T-helper 9 cell (primary cell): ENCODE measurements around the gene HRH4.

Experiments
- DNase-seq: peaks from one replicate; pipeline ENCODE4 v3.0.0-alpha.2; 2020
- total RNA-seq, 2 donors: gene quantifications; one replicate each; lab custom pipeline; 2026; lab: John Stamatoyannopoulos, UW

The HRH4 gene, protein sequence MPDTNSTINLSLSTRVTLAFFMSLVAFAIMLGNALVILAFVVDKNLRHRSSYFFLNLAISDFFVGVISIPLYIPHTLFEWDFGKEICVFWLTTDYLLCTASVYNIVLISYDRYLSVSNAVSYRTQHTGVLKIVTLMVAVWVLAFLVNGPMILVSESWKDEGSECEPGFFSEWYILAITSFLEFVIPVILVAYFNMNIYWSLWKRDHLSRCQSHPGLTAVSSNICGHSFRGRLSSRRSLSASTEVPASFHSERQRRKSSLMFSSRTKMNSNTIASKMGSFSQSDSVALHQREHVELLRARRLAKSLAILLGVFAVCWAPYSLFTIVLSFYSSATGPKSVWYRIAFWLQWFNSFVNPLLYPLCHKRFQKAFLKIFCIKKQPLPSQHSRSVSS
- 0.72 to 1.7 reads per million in 2 donors for total RNA-seq

DNA sequence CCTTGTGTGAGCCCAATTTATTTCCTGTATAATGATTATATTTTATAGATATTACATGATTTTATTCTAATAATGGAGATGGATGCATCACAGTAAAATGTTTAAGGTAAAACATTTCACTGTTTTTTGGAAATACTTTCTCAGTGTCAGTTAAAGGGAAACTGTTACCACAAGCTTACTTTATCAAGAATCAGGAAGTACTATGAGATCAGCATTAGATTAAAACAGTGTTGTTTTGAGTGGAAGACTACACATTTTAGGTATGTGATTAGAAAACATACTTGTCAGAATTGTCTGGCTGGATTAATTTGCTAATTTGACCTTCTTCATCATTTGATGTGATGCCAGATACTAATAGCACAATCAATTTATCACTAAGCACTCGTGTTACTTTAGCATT, at the start of gene HRH4:
Gene HRH4, plus strand, starts transcription at position 250 of the 400 bp plus-strand sequence. Its CDS starts 92 bp downstream, at position 342.
- no peak for DNase-seq

DNA sequence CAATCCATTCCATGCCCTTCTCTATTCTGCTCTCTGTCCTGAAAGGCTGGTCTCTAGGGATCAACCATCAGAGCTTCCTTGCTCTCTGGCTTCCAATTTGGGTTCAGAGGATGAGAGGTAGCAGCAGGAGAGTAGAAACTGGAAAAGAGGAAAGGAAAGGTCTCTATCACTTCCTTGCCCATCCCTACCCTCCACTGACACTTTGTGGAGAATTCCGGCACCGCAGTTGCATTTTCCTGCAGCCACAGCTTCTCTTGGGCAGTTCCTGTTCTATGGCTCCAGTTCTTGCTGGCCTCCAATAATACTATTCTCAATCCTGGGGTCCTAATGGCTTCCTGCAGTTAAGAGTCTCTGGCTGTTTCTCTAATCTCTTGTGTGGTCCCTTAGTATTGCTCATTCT, 47.3 kb upstream of the HRH4 start:
- no peak for DNase-seq

DNA sequence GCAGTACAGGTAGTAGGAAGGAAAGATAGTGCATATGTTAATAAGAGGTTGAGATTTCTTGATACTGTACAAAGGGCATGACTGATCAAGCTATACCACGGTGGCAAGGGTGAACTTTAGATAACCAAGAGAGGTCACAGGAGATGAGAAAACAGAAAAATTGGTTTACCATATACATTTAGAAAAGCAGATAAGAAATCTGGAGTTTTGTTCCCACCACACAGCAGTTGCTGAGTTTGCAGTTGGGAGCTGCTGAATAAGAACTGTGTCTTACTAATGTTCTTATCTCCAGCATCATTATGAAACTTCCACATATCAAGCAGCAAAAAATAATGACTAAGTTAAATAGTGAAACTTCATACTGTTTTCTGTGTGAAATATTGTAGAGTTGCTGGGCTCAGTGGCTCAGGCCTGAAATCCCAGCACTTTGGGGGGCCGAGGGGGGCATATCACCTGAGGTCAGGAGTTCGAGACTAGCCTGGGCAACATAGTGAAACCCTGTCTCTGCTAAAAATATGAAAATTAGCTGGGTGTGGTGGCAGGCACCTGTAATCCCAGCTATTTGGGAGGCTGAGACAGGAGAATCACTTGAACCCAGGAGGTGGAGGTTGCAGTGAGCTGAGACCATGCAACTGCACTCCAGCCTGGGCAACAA, 46.0 kb upstream of the HRH4 start:
- DNase-seq: no peak

DNA sequence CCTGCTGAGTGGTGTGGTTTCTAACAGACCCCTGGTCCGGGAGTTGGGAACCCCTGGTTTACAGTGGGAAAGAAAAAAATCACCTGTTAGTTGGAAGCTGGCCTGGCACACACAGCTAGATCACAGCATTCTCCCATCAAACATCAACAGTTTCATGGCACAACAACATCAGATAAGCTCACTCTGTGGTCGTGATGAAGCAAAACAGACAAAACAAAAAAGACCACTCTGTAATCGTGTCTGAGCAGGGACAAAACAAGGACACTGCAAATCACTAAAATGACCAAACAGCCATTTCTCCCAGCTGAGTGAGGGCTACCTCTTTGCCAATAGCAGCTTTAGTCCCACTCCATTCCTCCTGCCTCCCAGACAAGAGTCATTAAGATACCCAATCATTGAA, 43.0 kb upstream of the HRH4 start:
- no peak for DNase-seq

DNA sequence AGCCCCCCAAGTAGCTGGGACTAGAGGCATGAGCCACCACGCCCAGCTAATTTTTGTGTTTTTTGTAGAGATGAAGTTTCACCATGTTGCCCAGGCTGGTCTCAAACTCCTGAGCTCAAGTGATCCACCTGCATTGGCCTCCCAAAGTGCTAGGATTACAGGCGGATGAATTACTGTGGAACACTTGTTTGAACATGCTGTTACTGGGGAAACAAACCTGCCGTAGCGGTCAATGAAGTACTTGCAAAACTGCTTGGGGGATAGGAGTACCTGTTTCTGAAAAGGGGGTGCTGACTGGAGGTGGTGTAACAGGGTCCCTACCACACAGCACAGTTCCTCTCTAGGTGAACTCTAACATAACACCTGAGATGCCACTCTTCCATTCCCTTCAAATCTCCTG, 39.9 kb upstream of the HRH4 start:
- DNase-seq: no peak

DNA sequence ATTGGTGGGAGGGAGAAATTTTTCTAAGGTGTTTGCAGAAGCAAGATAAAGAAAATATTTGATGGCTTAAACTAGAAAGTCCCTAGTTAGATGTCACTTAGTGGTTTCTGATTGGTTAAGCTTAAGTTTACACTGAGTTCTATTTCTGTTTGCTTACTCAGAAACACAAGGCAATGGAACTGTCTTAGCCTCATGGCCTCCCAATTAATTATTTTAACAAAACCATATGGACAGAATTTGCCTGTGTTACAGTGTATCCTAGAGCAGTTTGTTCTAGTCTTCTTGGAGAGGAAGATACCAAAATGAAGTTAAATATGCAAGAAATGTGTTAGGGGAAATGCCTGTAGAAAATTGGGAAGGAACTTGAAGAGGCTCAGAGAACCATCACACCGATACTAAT, 38.6 kb upstream of the HRH4 start:
- no peak for DNase-seq

DNA sequence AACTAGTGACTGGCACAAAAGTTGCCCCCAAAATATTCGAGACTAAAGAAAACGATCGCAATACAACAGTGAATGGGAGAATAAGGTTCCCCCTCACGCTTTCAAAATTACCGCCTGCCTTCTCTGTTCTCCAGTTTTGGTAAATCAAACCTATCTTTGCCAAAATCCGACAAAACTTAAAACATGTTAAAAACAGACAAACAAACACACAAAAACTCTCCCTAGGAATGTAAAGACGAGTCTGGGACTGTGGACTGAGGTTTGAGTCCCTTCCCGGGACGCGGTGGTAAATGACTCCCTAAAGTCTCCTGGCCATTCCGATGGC, 34.4 kb upstream of the HRH4 start:
- no peak for DNase-seq

DNA sequence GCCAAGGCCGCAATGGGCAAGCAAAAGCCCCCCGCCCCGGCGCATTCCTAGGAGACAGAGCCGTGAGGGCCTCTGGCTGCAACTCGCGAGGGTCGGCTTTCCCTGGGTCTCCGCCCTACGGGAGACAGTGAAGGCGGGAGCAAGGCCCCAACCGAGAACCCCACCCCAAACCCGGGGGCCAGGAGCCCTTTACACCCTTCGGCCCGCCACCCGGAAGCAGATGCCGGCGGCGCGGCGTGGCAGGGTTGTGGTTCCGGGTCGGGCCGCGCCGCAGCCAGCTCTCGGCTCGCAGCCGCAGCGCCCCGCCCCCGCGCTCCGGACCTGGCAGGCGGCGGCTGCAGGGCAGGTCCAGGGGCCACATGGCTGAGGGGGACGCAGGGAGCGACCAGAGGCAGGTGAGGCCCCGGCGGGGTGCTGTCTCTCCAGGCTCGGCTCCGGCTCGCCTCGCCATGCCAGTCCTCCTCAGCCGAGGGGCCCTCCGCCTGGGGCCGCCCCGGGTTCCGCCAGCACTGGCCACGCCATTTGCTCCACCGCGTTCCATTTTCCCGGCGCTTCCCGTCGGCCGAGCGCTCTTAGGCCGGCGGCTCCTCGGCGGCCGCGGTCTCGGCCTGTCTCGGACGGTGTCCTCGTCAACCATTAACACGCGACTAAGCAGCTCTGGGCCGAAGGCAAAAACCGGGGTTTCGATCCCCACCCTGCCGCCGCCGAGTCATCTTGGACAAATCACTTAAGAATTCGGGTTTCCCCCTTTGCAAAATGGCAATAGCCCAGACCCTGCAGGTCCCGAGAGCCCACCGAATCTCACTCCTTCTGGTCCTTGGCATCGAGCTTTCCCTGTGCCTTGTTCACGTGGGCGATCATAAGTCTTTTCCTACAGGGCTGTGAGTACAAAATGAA, 33.8 kb upstream of the HRH4 start, which contains the start of gene IMPACT:
Gene IMPACT, plus strand, starts transcription at position 273 of the 897 bp plus-strand sequence. Its CDS starts 87 bp downstream, at position 360.
- DNase-seq: peak; percentile 65

DNA sequence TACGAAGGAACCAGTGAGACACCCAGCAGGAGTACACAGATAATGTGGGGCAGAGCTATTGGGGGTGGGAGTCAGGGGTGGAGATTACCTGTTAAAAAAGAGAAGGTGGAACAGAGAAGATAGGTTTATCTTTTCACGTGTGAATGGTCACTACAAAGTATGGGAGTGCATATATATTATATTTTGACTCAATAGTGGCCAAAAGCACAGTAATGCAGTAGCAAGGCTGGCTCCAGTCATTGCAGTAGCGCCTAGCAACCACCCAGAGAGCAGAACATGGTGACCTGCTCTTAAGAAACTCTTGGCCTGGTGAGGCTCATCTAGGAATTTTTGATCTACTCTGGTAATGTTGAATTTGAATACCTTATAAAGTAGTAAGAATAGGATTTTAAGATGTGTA, 33.0 kb upstream of the HRH4 start:
- DNase-seq: no peak

DNA sequence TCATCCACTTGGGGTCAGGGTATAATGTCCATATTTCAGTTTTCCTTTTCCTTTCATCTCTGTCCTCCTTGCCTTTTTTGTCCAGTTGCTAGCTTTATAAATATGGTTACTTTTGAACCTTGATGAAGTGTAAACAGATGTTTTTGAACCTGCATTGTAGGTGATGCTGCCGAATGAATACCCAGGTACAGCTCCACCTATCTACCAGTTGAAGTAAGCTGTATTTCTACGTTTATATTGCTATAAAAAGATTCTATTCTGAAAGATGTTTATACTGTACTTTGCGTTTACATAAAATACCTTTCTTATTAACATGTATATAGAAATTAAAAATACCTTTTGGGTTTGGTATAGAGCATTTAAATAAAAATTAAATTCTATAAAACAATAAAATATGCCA, 31.7 kb upstream of the HRH4 start:
- DNase-seq: no peak

DNA sequence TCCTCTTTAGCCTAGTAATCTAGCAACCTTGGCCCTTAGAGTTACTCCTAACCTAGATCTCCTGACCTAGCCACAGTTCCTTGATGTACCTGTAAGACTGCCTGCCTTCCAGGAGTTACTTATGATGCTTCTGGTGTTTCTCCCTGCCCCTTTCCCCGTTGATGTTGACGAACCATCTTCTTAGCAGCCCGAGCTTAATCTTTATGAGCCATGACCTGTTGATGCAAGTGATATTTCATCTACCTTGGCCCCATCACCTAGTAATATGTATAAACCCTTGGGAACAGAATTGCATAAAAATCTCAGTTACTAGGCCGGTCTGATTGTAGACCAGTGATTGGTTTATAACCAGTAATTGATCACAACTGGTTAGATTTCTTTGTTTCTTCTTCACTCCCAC, 31.2 kb upstream of the HRH4 start:
- no peak for DNase-seq

DNA sequence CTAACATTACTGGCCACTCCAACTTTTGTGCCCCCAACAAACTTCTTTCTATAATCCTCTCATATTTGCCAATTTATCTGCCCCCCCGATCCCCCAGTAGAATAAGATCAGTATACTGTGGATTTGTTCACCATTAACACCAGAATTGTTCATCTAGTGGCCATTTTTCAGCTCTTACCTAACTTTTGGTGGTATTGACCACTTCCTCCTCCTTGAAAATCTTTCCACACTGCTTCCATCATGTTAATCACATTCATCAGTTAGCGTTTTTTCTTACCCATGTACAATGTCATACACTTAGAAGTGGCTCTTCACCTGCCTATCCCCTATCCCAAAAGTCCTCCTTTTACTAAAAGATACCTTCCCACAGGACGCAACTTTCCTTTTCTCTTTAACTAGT, 27.8 kb upstream of the HRH4 start:
- no peak for DNase-seq

DNA sequence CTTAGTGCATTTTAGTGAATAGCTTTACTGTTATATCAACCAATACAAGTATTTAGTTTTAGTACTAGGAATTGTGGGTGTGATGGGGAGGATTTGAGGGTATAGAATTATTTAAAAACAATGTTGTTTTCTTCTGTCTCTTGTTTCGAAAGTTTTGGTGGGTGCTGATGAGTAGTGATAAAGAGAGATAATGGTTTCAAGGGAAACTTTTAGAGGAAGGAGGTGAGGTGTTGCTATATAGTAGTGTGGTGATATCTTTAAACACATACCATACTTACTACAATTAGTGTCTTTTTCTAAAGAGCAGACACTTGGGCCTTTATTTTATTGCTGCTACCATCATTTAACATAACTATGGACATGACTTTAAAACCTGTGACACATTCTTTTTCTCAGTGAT, 23.5 kb upstream of the HRH4 start:
- DNase-seq: no peak

DNA sequence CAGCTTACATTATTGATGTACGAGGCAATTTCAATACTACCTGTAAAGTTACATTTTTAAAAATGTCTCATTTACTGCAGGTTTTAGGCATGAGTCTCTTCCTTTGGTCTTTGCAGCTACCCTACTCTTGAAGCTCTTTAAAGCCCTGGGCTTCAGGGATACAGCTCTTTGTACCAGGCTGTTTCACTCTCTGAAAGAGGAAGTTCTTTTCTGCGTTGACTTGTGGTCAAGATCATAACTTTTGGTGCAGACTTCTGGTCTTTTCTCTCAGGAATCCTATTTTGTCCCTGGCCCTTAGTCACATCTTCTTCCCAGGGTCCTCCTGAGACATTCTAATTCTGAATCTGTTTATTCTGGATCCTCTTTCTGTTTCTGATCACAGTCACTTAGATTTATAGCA, 16.6 kb upstream of the HRH4 start:
- no peak for DNase-seq

DNA sequence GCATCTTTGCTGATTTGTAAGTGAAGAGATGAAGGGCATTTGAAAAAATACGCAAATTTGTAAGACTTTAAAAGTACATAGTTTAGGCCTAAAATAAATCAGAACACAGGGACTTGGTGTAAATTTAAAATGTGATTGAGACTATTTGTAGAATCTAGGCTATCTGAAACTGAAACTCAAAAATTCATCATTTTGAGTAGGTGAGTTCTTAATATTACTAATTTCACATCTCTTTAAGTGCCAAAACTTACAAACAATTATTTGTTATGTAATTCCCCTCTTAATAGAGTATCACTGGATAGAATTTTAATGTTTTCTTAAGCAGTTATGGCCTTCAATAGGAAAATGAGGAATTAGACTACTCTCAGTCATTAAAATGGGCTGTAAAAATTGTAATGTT, 14.0 kb upstream of the HRH4 start:
- no peak for DNase-seq

DNA sequence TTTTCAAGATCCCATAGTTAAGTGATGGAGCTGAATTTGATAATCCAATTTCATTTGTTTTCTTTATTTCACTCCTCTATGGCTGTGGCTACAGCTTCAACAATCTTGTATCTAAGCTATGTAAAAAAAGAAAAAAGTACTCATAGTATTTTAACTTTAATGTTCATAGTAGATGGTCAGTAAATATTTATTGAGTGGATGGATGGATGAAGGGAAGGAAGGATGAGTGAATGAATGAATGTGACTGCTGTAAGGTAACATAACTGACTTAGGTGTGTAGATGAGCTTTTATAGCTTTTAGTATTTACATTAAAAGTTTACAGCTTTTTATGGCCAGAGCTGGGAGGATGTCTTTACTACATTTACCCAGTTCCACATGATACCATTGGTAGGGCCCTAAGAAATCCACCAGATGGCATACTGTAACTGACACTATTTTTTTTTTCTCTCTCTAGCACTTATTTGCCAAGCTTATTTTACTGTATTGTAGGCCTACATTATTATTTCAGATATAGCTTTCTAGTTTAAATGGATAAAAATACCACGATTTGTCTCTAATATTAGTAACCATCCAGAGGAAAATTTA, 13.4 kb upstream of the HRH4 start:
- DNase-seq: no peak

DNA sequence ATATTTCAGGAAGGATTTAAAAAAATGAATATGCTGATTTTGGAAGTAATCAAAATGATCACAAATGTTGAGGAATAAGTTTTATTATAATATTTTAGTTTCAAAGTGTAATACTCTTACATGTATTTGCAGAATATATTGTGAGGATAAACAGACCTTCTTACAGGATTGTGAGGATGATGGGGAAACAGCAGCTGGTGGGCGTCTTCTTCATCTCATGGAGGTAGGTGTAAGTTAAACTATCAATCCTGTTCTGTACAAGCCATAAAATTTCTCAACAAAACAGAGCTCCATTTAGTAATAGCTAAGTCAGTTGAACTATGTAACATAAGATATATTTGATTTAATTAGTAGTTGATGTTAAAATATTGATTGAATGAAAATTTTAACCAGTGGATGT, 12.5 kb upstream of the HRH4 start:
- no peak for DNase-seq

DNA sequence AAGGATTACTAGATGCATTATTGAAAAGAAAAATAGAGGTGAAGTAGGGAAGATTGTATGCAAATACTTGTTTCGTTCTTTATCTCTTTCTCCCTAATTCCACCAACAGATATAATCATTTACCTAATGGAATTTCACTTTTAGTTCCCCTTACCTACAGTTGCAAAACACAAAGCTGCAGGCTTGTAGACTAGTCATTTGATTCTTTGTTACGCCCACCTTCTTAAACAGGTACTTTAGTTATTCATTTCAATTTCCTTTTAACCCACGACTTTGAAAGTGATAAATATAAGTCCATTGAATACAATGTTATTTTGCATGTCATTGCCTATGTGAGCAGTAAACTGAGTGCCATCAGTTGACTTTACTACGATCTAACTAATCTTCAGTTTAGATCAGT, 3.9 kb upstream of the HRH4 start:
- no peak for DNase-seq

DNA sequence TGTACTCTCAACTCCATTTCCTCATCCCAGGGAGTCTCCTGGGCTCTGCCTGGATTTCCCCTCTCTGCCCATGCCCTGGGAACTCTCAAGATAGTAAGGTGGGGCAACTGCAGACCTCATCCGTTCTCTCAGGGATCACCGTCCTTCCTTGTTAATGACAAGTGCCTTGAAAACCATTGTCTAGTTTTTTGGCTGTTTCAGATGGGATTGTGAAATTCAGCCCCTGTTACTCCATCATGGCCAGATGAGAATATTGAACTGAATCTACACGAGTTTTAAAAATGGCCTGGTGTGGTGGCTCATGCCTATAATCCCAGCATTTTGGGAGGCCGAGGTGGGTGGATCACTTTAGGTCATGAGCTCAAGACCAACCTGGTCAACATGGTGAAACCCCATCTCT, 665 bp upstream of the HRH4 start:
- DNase-seq: no peak

DNA sequence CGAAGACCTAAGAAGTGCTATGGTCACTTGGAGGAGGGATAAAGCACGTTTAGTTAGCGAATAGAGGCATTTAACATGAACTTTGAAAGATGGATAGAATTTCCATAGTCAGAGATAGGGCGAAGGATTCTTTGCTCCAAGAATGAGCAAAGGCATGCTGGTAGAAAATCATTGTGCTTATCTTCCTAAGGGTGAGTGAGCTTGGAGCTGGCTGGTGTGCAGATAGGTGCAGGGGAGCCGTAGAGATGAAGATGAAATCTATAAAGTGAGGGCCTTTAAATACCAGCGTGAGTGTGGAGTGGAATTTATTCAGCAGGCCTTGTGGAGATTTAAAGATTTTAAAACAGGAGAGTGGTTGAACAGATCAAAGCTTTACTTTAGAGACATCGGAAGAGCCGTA, 1.6 kb downstream of the HRH4 start:
- no peak for DNase-seq

DNA sequence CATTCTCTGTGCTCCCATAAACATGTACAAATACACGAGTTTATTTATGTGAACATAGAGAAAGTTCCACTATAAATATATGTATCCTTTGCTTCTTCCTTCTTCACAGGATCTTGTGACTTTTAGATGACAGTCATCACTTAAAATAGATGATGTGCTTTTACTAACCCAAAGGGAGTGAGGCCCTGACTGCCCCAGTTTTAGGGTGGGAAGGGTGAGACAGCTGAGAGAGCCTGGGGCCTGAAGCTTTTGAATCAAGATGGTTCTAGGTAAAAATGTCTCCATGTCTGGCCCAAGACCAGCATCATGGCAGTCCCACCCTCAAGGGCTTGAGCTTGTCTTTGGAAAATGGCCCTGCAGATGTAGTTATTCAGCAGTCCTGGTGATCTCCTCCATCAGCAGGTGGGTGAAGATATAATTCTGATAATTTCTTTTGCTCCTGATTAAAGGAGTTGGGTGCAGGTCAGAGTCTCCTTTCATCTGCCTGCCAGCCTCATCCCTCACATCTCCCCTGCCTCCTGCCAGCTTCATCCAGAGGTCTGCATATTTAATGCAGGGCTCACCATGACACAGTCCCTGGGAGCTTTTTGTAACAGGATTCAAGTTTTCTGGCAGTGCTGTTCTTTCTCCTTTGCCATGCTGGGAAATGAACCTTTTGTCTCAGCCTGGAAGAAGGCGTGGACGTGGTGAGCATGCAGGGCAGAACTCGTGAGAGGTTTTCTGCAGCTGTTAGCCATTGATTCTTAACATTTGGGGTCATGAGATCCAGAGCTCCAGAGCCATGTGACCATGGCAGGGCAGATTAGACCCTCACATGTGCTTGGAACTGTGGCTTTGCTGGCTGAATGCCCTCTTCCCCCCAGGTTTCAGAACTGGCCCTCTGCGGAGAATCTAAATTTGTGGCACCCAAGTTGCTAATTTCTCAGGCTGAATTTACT, 2.7 kb downstream of the HRH4 start:
- no peak for DNase-seq

DNA sequence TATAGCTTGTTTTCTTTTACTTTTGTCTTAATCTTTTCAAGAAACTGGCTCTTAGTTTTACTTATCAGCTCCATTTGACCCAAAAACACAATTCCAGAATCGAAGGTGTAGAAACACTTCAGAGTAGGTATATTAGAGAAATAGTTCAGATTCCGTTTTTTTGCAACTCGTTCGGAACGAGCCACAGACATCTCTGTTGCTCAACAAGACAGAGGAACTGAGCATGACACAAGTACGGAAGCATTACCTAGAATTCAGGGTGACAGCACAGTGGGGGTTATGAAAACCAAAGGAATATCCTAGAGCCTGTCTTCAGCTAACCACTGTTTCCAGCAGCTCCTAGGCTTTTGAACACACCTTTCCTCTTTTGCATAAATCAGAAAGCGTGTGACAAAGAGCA, 5.0 kb downstream of the HRH4 start:
- no peak for DNase-seq
